Hepatocyte (in vitro differentiated cells): ENCODE results near the gene CNPY2. TPM values are rescaled to one million over a fixed set of nuclear protein-coding genes. Genes with fewer than 3 reads are reported as not detected.

ENCODE experiments used
- DNase-seq: peaks from one replicate; pipeline ENCODE4 v3.0.0-alpha.2; 2016; ENCODE audit warnings: low spot score
- H2AFZ ChIP-seq: fragments of 200-600 bp; sonication (generic); 2 replicates; pipeline ENCODE4 v1.6.0; 2016; ENCODE audit warnings: antibody characterized with exemption, mild to moderate bottlenecking
- H3K27ac ChIP-seq: fragments of 200-600 bp; sonication (generic); 2 replicates; pipeline ENCODE4 v1.5.1; 2016; ENCODE audit warnings: mild to moderate bottlenecking
- H3K27me3 ChIP-seq: fragments of 200-600 bp; sonication (generic); 2 replicates; pipeline ENCODE4 v1.6.1; 2016
- H3K36me3 ChIP-seq: fragments of 200-600 bp; sonication (generic); replicated peaks from 2 replicates; pipeline ENCODE4 v1.5.1; 2016; ENCODE audit warnings: low read depth; ENCODE audit not compliant: insufficient read depth
- H3K4me1 ChIP-seq: fragments of 200-600 bp; sonication (generic); 2 replicates; pipeline ENCODE4 v1.5.1; 2016; ENCODE audit warnings: mild to moderate bottlenecking, moderate library complexity; ENCODE audit not compliant: insufficient read depth
- H3K4me2 ChIP-seq: fragments of 200-600 bp; sonication (generic); 2 replicates; pipeline ENCODE4 v1.6.0; 2016
- H3K4me3 ChIP-seq: fragments of 200-600 bp; sonication (generic); 2 replicates; pipeline ENCODE4 v1.5.1; 2016; ENCODE audit warnings: mild to moderate bottlenecking
- H3K79me2 ChIP-seq: fragments of 200-600 bp; sonication (generic); 2 replicates; pipeline ENCODE4 v1.6.0; 2017; ENCODE audit warnings: mild to moderate bottlenecking
- H3K9me2 ChIP-seq: fragments of 200-600 bp; sonication (generic); replicated peaks from 2 replicates; pipeline ENCODE4 v1.6.0; 2017; ENCODE audit warnings: mild to moderate bottlenecking; ENCODE audit not compliant: insufficient read depth
- H3K9me3 ChIP-seq: fragments of 200-600 bp; sonication (generic); 2 replicates; pipeline ENCODE4 v1.5.1; 2016; ENCODE audit warnings: low read depth, mild to moderate bottlenecking
- H4K20me1 ChIP-seq: fragments of 200-600 bp; sonication (generic); 2 replicates; pipeline ENCODE4 v1.6.0; 2016; ENCODE audit warnings: mild to moderate bottlenecking; ENCODE audit not compliant: insufficient read depth, poor library complexity, severe bottlenecking
- EZH2 ChIP-seq: fragments of 200-600 bp; sonication (generic); IDR thresholded peaks from 2 replicates; pipeline ENCODE4 v1.6.1; 2016; ENCODE audit warnings: antibody characterized with exemption, mild to moderate bottlenecking, borderline replicate concordance
- EZH2phosphoT487 ChIP-seq: fragments of 200-600 bp; sonication (generic); IDR thresholded peaks from one replicate; pipeline ENCODE4 v1.6.1; 2018; ENCODE audit warnings: antibody characterized with exemption, mild to moderate bottlenecking, low read depth, moderate library complexity; ENCODE audit not compliant: unreplicated experiment, severe bottlenecking
- WGBS: methylation state at CpG from one replicate; pipeline ENCODE4 v1.1.6; 2016; ENCODE audit warnings: low lambda C conversion rate; ENCODE audit errors: missing lambda C conversion rate; 5-methylcytosine and 5-hydroxymethylcytosine counted together
- polyA plus RNA-seq: library from polyadenylated mRNA; unstranded; fragments of >200 nt; fragmentation: Nextera tagmentation; extraction: Ambion mirVana; gene quantifications from 2 replicates; pipeline ENCODE4 v1.2.1, GENCODE V29; 2016
- total RNA-seq: library from RNA; depleted of rRNA; stranded (reverse); fragments of >200 nt; gene quantifications from 2 replicates; pipeline ENCODE4 v1.2.3, GENCODE V29; 2014
- TF ChIP-seq, protein P1 (sequence below): fragments of 200-600 bp; sonication (generic); IDR thresholded peaks from 2 replicates; pipeline ENCODE4 v1.5.1; 2016; ENCODE audit warnings: antibody characterized with exemption, mild to moderate bottlenecking; ENCODE audit not compliant: poor library complexity

Gene CNPY2
- total and polyA plus RNA-seq, 2 experiments from 2014 or later, result 179 to 428 TPM

DNA sequence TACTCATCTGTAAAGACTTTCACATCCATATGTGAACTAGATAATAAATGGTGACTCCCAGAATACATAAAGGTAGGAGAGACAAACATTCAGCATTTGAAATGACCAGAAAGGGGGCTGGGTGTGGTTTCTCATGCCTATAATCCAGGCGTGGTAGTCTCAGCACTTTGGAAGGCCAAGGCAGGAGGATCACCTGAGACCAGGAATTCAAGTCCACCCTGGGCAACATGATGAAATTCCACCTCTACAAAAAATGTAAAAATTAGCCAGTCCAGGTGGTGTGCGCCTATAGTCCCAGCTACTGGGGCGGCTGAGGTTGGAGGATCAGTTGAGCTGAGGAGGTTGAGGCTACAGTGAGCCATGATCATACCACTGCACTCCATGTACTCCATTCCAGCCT is 11.5 kb downstream of the CNPY2 start:
- TF ChIP-seq, protein P1, sequence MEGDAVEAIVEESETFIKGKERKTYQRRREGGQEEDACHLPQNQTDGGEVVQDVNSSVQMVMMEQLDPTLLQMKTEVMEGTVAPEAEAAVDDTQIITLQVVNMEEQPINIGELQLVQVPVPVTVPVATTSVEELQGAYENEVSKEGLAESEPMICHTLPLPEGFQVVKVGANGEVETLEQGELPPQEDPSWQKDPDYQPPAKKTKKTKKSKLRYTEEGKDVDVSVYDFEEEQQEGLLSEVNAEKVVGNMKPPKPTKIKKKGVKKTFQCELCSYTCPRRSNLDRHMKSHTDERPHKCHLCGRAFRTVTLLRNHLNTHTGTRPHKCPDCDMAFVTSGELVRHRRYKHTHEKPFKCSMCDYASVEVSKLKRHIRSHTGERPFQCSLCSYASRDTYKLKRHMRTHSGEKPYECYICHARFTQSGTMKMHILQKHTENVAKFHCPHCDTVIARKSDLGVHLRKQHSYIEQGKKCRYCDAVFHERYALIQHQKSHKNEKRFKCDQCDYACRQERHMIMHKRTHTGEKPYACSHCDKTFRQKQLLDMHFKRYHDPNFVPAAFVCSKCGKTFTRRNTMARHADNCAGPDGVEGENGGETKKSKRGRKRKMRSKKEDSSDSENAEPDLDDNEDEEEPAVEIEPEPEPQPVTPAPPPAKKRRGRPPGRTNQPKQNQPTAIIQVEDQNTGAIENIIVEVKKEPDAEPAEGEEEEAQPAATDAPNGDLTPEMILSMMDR, result no peak
- TF ChIP-seq EZH2 (no peak), EZH2phosphoT487 (no peak)
- Histone ChIP-seq H4K20me1 (no peaks in the 10 kb centered on the region), H3K27me3 (no peaks in the 10 kb centered on the region), H3K4me2 (no peak overlapping the region), H3K9me2 (no peaks in the 10 kb centered on the region), H2AFZ (no peak overlapping the region), H3K27ac (no peak overlapping the region), H3K9me3 (no peaks in the 10 kb centered on the region), H3K4me1 (peaks cover 6% of the 10 kb centered on the region), H3K4me3 (no peak overlapping the region), H3K79me2 (peaks cover 6% of the 10 kb centered on the region), H3K36me3 (no peaks in the 10 kb centered on the region)
- WGBS, result 94% methylated on average over 3 of the region's 3 CpGs
- DNase-seq, result no peak

DNA sequence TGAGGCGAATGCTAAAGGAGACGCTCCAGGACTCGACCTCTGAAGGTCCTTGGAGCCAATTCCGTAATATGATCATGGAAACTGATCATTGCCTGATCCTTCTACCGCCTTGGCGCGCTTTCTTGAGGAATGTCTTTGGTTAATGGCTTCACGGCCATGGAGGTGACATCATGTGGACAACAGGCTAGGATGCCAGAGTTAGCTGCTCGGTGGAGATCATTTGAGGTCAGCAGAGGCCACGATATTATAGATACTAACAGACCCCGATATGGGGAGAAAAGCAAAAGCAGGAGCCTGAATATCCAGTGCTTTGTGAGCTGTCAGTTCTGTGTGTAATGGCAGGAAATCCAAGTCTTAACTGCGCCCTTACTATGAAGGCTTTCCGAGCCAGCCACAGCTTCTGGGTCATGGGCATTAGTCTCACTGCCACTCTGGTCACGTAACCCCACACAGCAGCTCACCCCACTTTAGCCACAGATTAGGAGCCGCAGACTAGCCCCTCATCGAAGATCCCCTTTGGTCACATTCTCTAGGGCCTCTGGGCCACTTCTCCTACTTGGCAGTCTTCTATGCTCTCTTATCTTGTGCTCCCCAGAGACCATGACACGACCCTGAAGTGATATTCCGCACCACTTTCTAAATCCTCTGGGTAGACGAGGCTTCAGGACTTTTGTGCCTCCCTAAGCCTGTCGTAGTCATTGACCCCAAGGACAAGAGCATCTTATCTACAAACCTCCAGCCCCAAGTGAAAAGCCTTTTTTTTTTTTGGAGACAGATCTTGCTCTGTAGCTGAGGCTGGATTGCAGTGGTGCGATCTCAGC is 14.9 kb downstream of the CNPY2 start:
- WGBS, result 48% methylated on average over 21 of the region's 21 CpGs
- peaks cover 17% of the 10 kb centered on the region for H3K4me1 ChIP-seq
- peaks cover 40% of the 10 kb centered on the region for H3K79me2 ChIP-seq
- H3K27me3 ChIP-seq, result no peaks in the 10 kb centered on the region
- peak overlapping the region; percentile 7 for H3K4me3 ChIP-seq
- no peaks in the 10 kb centered on the region for H3K9me3 ChIP-seq
- H4K20me1 ChIP-seq, result peaks cover 10% of the 10 kb centered on the region
- H3K4me2 ChIP-seq, result peak overlapping the region; percentile 73
- no peak for DNase-seq
- H3K36me3 ChIP-seq, result no peaks in the 10 kb centered on the region
- peak overlapping the region; percentile 88 for H3K27ac ChIP-seq
- H2AFZ ChIP-seq, result peak overlapping the region; percentile 54
- no peaks in the 10 kb centered on the region for H3K9me2 ChIP-seq
- TF ChIP-seq EZH2 (no peak), EZH2phosphoT487 (no peak)
- TF ChIP-seq, protein P1, result no peak

DNA sequence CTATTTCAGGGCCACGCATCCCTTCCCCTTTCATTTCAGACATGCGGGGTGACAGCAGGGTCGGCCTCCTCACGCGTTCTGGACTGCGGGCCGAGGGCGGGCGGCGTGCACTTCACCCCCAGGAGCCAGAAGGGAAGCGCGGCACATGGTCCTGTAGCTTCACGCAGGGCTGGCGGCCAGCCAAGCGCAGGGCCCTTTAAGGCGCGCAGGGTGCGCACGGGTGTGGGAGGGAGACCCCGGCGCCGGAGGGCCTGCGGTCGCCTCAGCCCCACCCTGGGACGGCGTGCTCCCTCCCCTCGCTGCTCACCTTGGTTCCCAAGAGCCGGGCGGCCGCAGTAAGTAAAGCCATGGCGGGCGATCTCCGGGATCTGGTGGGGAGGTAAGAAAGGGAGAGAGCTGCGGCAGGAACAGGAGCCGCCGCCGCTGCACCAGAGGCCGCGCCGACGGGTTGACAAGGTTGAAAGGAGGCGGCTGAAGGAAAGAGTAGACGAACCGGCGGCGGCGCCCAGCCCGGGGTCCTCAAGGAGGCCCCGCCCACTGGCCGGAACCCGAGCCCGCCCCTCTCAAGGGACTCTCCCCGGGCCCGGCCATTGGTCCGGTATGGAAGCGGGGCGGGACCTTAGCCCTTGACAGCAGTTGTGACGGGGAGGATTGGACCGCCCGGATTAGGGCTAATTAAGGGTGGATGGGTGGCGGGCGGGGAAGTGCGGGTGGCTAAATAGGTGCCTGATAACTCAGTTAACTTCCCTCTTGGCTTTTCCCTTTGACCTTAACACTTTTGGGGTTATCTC is 15.7 kb downstream of the CNPY2 start, which contains the start of gene CS:
TSS of gene CS (minus strand) at position 478 of the 791 bp plus-strand sequence. CDS start at position 349, 129 bp downstream.
- DNase-seq, result peak; percentile 100
- H3K27me3 ChIP-seq, result no peaks in the 10 kb centered on the region
- 1% methylated on average over 50 of the region's 63 CpGs for WGBS
- H3K9me3 ChIP-seq, result no peaks in the 10 kb centered on the region
- H3K9me2 ChIP-seq, result no peaks in the 10 kb centered on the region
- peaks cover 47% of the 10 kb centered on the region for H3K79me2 ChIP-seq
- peaks cover 17% of the 10 kb centered on the region for H3K4me1 ChIP-seq
- H2AFZ ChIP-seq, result peak within 1 kb of the TSS; percentile 54
- TF ChIP-seq EZH2phosphoT487, result no peak
- H3K4me3 ChIP-seq, result peak within 1 kb of the TSS; percentile 63
- H3K36me3 ChIP-seq, result no peaks in the 10 kb centered on the region
- peaks cover 11% of the 10 kb centered on the region for H4K20me1 ChIP-seq
- H3K4me2 ChIP-seq, result peak within 1 kb of the TSS; percentile 90
- peak within 1 kb of the TSS; percentile 94 for H3K27ac ChIP-seq
